ENCODE results near the gene RASSF8.

GRCh38 chr12:25924491-25925001, 33.9 kb upstream of the RASSF8 start:
- TF ChIP-seq POLR2AphosphoS5 (IDR thresholded peaks at IDR 0.05) (no peak), CTCF (IDR thresholded peaks at IDR 0.05) (no peak), POLR2A (IDR thresholded peaks at IDR 0.05) (no peak)
